HG03521 (cell line): ENCODE data around the gene MRPL34.

Experiments used
- ATAC-seq: cut with Tn5 transposase; IDR thresholded peaks from one replicate; pipeline ENCODE4 v1.9.1; 2021; ENCODE audit warnings: mild to moderate bottlenecking, moderate library complexity; ENCODE audit not compliant: unreplicated experiment

Gene MRPL34

DNA sequence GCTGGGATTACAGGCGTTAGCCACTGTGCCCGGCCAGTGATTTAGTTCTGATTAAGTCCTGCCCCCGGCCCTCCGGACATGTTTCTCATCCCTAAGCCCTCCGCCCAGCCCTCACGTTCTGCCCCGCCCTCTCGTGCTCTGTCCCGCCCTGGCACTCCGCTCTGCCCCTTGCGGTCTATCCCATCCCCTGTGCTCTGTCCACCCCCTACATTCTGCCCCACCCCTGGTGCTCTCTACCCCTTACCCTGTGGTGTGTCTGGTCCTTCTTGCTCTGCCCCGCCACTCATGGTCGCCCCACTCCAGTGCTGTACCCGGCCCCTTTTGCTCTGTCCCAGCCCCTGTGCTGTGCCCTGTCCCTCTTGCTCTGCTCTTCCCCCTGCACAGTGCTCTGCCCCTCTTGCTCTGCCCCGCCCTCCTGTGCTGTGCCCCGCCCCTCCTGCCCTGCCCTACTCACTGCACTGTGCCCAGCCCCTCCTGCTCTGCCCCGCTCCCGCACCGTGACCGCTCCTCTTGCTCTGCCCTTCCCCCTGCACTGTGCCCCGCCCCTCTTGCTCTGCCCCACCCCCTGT is 34.7 kb downstream of the MRPL34 start:
- ATAC-seq = no peak

DNA sequence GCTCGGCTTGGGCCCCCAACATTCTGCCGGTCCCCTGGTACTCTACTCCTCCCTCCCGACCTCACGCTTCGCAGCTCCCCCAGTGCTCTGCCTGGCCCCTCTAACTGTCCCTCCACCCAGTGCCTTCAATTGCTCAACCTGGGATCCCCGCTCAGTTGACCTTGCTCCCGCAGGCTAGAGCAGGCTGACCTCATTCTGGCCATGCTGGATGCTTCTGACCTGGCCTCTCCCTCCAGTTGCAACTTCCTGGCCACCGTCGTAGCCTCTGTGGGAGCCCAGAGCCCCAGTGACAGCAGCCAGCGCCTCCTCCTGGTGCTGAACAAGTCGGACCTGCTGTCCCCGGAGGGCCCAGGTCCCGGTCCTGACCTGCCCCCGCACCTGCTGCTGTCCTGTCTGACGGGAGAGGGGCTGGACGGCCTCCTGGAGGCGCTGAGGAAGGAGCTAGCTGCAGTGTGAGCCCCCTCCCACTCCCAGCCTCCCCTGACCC is 35.2 kb downstream of the MRPL34 start:
- ATAC-seq = no peak

DNA sequence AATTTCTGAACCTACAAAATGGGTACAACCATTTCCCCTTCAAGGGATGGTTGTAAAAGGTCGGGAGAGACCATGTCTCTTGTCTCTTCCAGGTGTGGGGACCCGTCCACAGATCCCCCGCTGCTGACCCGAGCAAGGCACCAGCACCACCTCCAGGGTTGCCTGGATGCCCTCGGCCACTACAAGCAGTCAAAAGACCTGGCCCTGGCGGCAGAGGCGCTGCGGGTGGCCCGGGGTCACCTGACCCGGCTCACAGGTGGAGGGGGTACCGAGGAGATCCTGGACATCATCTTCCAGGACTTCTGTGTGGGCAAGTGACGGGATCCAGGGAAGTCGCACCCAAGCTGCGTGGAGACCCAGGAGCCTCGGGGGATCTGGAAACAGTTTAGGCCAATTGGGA is 35.7 kb downstream of the MRPL34 start:
- ATAC-seq = no peak

DNA sequence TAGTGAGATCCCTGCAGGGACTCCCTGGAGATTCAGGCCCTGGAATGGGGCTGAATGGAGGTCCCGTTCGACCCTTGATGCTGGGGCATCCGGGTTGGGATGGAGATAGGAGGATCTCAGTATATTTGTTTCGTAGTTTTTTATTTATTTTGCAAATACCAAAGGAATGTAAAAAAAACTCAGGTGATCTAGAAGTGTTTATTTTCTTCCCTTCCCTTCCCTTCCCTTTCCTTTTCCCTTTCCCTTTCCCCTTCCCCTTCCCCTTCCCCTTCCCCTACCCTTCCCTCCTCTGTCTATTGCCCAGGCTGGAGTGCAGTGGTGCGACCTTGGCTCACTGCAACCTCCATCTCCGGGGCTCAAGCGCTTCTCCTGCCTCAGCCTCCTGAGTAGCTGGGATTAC is 36.2 kb downstream of the MRPL34 start:
- ATAC-seq = no peak

DNA sequence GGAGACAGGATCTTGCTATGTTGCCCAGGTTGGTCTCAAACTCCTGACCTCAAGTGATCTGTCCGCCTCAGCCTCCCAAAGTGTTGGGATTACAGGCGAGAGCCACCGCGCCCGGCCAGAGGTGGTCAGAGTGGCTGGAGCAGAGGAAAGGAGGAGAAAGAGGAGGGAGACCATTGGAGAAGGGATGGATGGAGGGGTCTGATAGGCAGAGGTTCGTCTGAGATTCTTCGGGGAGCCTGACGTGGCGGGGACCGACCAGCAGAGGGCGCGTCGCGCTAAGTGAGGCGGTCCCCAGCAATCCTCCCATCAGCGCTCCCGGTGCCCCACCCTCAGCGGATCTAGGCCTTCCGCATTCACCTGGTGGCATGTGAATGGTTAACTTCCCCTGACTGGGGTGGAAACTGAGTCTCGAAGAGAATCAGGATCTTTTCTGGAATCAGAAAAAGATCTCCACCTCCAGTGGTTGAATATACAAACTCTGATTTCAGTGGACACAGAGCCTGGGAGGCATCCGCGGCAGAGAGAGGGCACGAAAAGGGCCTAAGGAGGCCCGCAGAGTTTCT is 40.5 kb downstream of the MRPL34 start:
- ATAC-seq = no peak

DNA sequence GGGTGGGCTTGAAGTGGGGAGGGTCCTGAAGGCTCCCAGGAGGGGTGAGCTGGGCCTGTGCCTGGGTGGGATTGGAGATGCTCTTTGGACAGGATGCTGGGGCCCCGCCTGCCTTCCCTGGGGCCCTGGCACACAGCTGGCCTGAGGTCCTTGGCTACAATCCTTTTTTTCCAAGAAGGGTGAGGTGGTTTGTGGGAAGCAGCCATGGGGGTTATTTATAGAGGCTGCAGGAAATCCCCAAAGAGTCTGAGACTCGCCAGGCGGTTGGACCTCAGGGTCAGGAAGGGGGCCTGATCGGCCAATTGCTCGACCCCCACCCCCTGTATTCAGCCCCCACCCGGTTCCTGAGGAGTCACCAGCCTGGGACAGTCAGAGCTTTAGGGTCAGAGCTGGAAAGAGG is 41.7 kb downstream of the MRPL34 start:
- ATAC-seq = no peak

DNA sequence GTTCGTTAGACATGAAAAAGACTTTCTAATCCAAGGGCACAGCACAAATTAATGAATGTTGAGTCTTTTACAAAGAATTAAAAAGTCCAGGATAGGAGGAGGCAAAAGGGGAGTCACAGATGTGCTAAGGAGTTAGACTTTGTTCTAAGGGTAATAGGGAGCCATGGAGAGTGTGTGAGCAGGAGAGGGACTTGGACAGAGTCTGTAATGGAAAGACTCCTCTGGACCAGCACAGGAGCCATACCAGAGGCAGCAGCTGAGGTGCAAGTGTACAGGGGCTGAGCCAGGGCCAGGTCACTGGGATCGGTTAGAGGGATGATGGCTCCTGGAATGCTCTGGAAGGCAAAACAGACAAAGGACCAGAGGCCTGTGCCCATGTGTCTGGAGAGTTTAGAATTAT is 42.2 kb downstream of the MRPL34 start:
- no peak for ATAC-seq

DNA sequence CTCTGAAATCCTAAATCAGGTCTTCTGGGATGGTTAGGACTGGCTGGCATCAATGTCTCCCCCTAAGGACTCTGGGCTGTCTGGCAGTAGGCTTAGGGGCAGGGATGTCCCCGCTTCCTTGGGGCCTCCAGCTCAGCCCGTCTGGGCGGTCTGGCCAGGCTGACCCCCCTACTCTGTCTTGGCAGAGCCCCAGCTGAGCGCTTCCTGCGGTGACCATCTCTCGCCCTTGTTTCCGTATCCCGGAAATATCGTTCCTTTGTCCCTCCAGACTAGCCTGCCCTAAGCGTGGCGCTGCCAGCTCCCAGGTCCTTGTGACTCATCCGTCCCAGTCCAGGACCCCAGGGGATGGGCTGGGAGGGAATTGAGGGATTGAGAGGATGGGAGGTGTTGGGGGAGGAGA is 43.0 kb downstream of the MRPL34 start:
- no peak for ATAC-seq

DNA sequence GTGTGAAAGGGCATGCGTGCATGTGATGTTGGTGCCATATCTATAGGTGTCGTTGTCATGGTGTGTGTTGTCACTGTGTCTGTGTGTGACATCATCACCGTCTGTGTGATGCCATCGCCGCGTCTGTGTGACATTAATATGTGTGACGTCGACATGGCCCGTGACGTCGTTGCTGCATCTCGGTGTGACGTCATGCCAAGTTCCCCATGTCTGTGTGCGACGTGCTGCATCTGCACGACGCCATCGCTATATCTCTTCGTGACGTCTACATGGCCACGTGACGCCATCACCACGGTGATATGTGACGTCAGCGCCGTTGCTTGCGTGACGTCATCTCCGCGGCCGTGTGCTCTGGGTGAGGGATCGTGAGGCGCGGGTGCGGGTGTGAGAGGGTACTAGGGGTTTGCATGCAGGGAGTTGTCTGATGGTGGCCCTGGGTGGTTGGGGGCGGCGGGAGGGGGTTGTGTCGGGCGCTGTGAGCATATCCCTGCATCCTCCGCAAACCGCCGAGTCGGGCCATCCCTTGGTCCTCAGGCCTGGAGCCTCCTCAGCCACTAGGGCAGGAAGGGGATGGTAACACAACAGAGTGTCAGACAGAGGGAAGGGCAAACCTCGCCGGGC is 46.3 kb downstream of the MRPL34 start:
- no peak for ATAC-seq

DNA sequence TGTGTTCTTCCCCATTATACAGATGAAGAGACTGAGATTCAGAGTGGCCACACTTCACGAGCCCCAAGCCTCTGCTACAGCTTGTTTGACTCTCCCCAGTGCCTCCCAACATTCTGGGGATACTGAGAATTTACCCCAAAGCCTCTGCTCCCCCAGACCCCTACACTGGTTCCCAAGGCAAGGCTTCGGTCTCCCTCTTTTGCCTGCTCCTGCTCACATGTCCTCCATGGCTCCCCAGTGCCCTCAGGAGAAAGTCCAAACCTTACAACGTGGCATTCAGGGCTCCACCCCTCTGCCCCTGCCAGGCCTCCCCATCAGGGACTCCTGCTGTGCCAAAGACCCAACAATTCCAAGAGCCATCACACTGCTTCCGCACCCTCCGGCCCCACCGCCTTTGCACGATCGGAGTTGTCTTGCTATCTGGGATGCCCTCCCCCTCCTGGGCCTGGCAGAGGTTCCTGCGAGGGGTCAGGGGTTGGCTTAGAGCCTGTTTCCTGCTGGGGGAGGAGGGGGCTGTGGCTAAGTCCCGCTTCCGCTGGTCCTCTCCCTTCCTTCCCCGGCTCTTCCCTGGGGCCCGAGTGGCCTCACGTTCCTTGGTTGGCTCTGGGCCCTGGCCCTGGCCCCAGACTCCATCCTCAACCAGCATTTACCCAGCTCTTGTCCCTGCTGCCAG is 47.1 kb downstream of the MRPL34 start:
- ATAC-seq = no peak

DNA sequence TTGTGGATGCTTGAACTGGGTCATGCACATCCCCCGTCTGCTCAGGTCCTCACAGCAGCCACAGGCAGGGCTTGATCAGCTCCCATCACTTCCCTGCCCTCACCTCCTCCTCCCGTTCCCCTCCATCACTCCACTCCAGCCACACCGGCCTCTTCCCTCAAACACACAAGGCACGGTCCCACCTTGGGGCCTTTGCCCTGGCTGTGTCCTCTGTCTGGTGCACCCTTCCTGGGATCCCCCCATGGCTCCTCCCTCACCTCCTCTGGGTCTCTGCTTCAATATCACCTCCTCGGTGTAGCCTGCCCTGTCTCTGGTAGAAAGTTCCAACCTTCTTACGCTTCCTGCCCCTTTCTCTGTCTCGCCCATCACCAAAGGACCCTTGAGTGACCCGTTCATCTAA is 47.7 kb downstream of the MRPL34 start:
- no peak for ATAC-seq
